Dermis microvascular lymphatic vessel endothelial cell (primary cell): ENCODE results near the gene KRTAP10-3. TPM values are rescaled to one million over a fixed set of nuclear protein-coding genes. Genes with fewer than 3 reads are reported as not detected.

Source experiments
- total RNA-seq: library from RNA; depleted of rRNA; stranded (reverse); fragments of >200 nt; gene quantifications from 2 replicates; pipeline ENCODE4 v1.2.1, GENCODE V29; 2014

Gene KRTAP10-3
- total RNA-seq, 1 donor from 2014 or later, result not detected

Other genes starting within 250 kb of the KRTAP10-3 start
- gene CFAP410, start 219.4 kb downstream of the KRTAP10-3 start, total RNA-seq, result 3.6 and 6.7 TPM in 2 replicates
- gene TRPM2, start 205.2 kb downstream of the KRTAP10-3 start, total RNA-seq, result 0.25 and 0.39 TPM in 2 replicates
- 0.77 and 1.8 TPM in 2 replicates for gene LRRC3, start 103.3 kb downstream of the KRTAP10-3 start, total RNA-seq
- not detected in 2 replicates for gene KRTAP10-1, start 18.6 kb downstream of the KRTAP10-3 start, total RNA-seq
- gene KRTAP10-2, start 7.3 kb downstream of the KRTAP10-3 start, total RNA-seq, result not detected in 2 replicates
- not detected in 2 replicates for gene KRTAP10-4, start 14.9 kb upstream of the KRTAP10-3 start, total RNA-seq
- not detected in 2 replicates for gene KRTAP10-5, start 21.8 kb upstream of the KRTAP10-3 start, total RNA-seq
- gene KRTAP10-6, start 33.7 kb upstream of the KRTAP10-3 start, total RNA-seq, result not detected in 2 replicates
- not detected in 2 replicates for gene KRTAP10-7, start 41.8 kb upstream of the KRTAP10-3 start, total RNA-seq
- gene KRTAP10-8, start 53.3 kb upstream of the KRTAP10-3 start, total RNA-seq, result not detected in 2 replicates
- not detected in 2 replicates for gene KRTAP10-9, start 68.3 kb upstream of the KRTAP10-3 start, total RNA-seq
- gene KRTAP10-10, start 78.6 kb upstream of the KRTAP10-3 start, total RNA-seq, result not detected in 2 replicates
- not detected in 2 replicates for gene KRTAP10-11, start 87.6 kb upstream of the KRTAP10-3 start, total RNA-seq
- gene KRTAP12-4, start 95.9 kb upstream of the KRTAP10-3 start, total RNA-seq, result not detected in 2 replicates
- not detected in 2 replicates for gene KRTAP12-3, start 99.1 kb upstream of the KRTAP10-3 start, total RNA-seq
- gene KRTAP12-2, start 108.1 kb upstream of the KRTAP10-3 start, total RNA-seq, result not detected in 2 replicates
- not detected in 2 replicates for gene KRTAP12-1, start 123.4 kb upstream of the KRTAP10-3 start, total RNA-seq
- gene KRTAP10-12, start 138.4 kb upstream of the KRTAP10-3 start, total RNA-seq, result not detected in 2 replicates
- gene TSPEAR, start 152.8 kb upstream of the KRTAP10-3 start, total RNA-seq, result 0.13 TPM in 2 replicates
- 65.0 and 106 TPM in 2 replicates for gene UBE2G2, start 243.0 kb upstream of the KRTAP10-3 start, total RNA-seq